ENCODE results near the gene FBXO27. TPM values are rescaled to one million over a fixed set of nuclear protein-coding genes. Genes with fewer than 3 reads are reported as not detected.

FBXO27 gene
- total RNA-seq, 1 experiment from 2014 or later: 16.4 TPM

- TF ChIP-seq ZFX (IDR thresholded peaks at IDR 0.05) (peak; percentile 72; the same call in 1 of the 2 replicates), MAX (IDR thresholded peaks at IDR 0.05) (peak; percentile 54), SP1 (IDR thresholded peaks at IDR 0.05; ENCODE audit: low read depth) (0 out of 2 replicates have a peak, but pooled peaks have one; percentile 15), JUND (IDR thresholded peaks at IDR 0.05) (no peak), EGR1 (IDR thresholded peaks at IDR 0.05; ENCODE audit: low read depth) (no peak), POLR2A (IDR thresholded peaks at IDR 0.05; ENCODE audit: borderline replicate concordance, extremely low read depth, insufficient read depth, insufficient read length) (peak; percentile 56), EZH2 (IDR thresholded peaks at IDR 0.05) (no peak), POLR2AphosphoS5 (IDR thresholded peaks at IDR 0.05; ENCODE audit: low read depth, low read length) (peak; percentile 76), YY1 (IDR thresholded peaks at IDR 0.05; ENCODE audit: extremely low read depth, insufficient replicate concordance, low read depth, low read length) (peak; percentile 5)
- ChIA-PET POLR2A (interaction anchor here (0.6 to 1.8 kb wide), 9 partner anchors 10 to 121 kb away, joined by 3 to 7 read pairs (median 4); partner anchors contain the start of genes MRPS12 and SARS2), CTCF (interaction anchor here (1.4 kb wide), 1 partner anchor 56 kb away, joined by 5 read pairs; the partner anchor contains the start of gene FBXO17), RAD21 (ENCODE audit: low non-redundant PET in 1 of 2, low total read pairs in 2 of 2, uncharacterized antibody in 2 of 2, unreplicated experiment in 2 of 2) (interaction anchor here in 1 of 2 experiments (0.5 kb wide), 1 partner anchor 90 kb away, joined by 4 read pairs; no protein-coding TSS in a partner anchor)
- peaks cover 0 to 10% of the 10 kb centered on the region in 2 experiments; a peak in 1 of 4 replicates for H3K9me3 ChIP-seq (ENCODE audit: control insufficient read depth in 1 of 2, insufficient read depth in 1 of 2, low read depth in 1 of 2, low read length in 2 of 2)
- peaks cover 24 to 35% of the 10 kb centered on the region in 2 experiments for H3K4me1 ChIP-seq (ENCODE audit: control insufficient read depth in 1 of 2, insufficient read depth in 2 of 2, low read length in 2 of 2)
- peak overlapping the region; percentile 100 for H3K27ac ChIP-seq (ENCODE audit: low read depth, low read length)
- H2AFZ ChIP-seq (ENCODE audit: low read depth, low read length, poor library complexity, severe bottlenecking): no peak overlapping the region
- H3K4me3 ChIP-seq (replicated peaks in 1 of 2; ENCODE audit: low read depth in 1 of 2, low read length in 2 of 2): peak overlapping the region; percentile 51 to 65
- peak overlapping the region; percentile 70 for H3K9ac ChIP-seq (ENCODE audit: low read length)
- intact Hi-C loops (cut with micrococcal nuclease): no loop called here
- H4K20me1 ChIP-seq (ENCODE audit: insufficient read depth): no peaks in the 10 kb centered on the region
- BruUV-seq (replicated peaks): no TSS peak
- peak; percentile 95 for ATAC-seq
- H3K4me2 ChIP-seq (ENCODE audit: low read length): peak overlapping the region; percentile 93
- no peaks in the 10 kb centered on the region for H3K27me3 ChIP-seq (ENCODE audit: insufficient read depth, low read length)
- no peaks in the 10 kb centered on the region for H3K79me2 ChIP-seq (ENCODE audit: insufficient read depth, low read length)
- DNase-seq (ENCODE audit: low read depth, low spot score): peak; percentile 94
- H3K9me2 ChIP-seq (ENCODE audit: insufficient read depth): no peaks in the 10 kb centered on the region
- H3K36me3 ChIP-seq (ENCODE audit: control insufficient read depth in 1 of 2, insufficient read depth in 2 of 2, low read length in 2 of 2): peaks cover 0 to 4% of the 10 kb centered on the region in 2 experiments; a peak in 1 of 4 replicates
Observed at GRCh38 chr19:39031368-39032062, 834 bp downstream of the FBXO27 start.
